Measurements from ENCODE around the gene MAML3.

Gene MAML3

GRCh38 chr4:139844057-139844456 lies 309.9 kb downstream of the MAML3 start:
- Histone ChIP-seq H3K18ac (ENCODE audit: low read length) (no peak overlapping the region), H3K4ac (ENCODE audit: low read length) (no peak overlapping the region), H3K9ac (ENCODE audit: low read depth, low read length, poor library complexity) (no peak overlapping the region), H2BK15ac (ENCODE audit: low read length) (no peak overlapping the region), H3K79me1 (ENCODE audit: low read depth, low read length) (no peaks in the 10 kb centered on the region), H3K27ac (replicated peaks; ENCODE audit: low read length) (no peak overlapping the region), H3K4me2 (ENCODE audit: insufficient read depth, low read length, poor library complexity, severe bottlenecking) (no peak overlapping the region), H2AK5ac (ENCODE audit: low read depth, low read length) (no peak overlapping the region), H4K8ac (ENCODE audit: low read depth, low read length) (no peak overlapping the region), H3K9me3 (replicated peaks in 1 of 2; ENCODE audit: control insufficient read depth in 2 of 2, insufficient read depth in 1 of 2, low read depth in 1 of 2, low read length in 2 of 2) (no peaks in the 10 kb centered on the region), H3K27me3 (ENCODE audit: control insufficient read depth in 3 of 3, insufficient read depth in 3 of 3, low read depth in 1 of 3, low read length in 3 of 3) (no peaks in the 10 kb centered on the region), H2BK5ac (ENCODE audit: low read length) (no peak overlapping the region), H3K14ac (ENCODE audit: low read length) (no peak overlapping the region), H3K4me3 (ENCODE audit: low read length in 2 of 2) (no peak overlapping the region), H3K4me1 (ENCODE audit: control insufficient read depth in 2 of 2, insufficient read depth in 1 of 2, low read depth in 1 of 2, low read length in 2 of 2) (peaks cover 25 to 39% of the 10 kb centered on the region in 2 donors), H2BK12ac (ENCODE audit: low read length) (no peak overlapping the region), H3K36me3 (replicated peaks in 1 of 2; ENCODE audit: control insufficient read depth in 2 of 2, insufficient read depth in 2 of 2, low read length in 2 of 2) (no peaks in the 10 kb centered on the region), H2BK120ac (ENCODE audit: low read depth, low read length) (no peak overlapping the region), H2AFZ (ENCODE audit: low read length) (no peak overlapping the region), H4K91ac (ENCODE audit: low read depth, low read length, poor library complexity) (no peak overlapping the region), H3K23ac (ENCODE audit: low read depth, low read length, poor library complexity) (no peak overlapping the region)
- DNase-seq (ENCODE audit: low spot score) = no peak
- no CpG with 5 or more reads among the region's 2 CpGs for WGBS, 2 donors (ENCODE audit: extremely low coverage in 2 of 2, insufficient read length in 2 of 2, insufficient replicate concordance in 1 of 2)

GRCh38 chr4:139843641-139844040 lies 310.3 kb downstream of the MAML3 start:
- no peaks in the 10 kb centered on the region for H3K79me1 ChIP-seq (ENCODE audit: low read depth, low read length)
- no peak for DNase-seq (ENCODE audit: low spot score)
- H2AK5ac ChIP-seq (ENCODE audit: low read depth, low read length) = no peak overlapping the region
- no CpG with 5 or more reads among the region's 5 CpGs for WGBS, 2 donors (ENCODE audit: extremely low coverage in 2 of 2, insufficient read length in 2 of 2, insufficient replicate concordance in 1 of 2)
- H3K14ac ChIP-seq (ENCODE audit: low read length) = no peak overlapping the region
- no peak overlapping the region for H3K23ac ChIP-seq (ENCODE audit: low read depth, low read length, poor library complexity)
- no peaks in the 10 kb centered on the region for H3K9me3 ChIP-seq (replicated peaks in 1 of 2; ENCODE audit: control insufficient read depth in 2 of 2, insufficient read depth in 1 of 2, low read depth in 1 of 2, low read length in 2 of 2)
- no peaks in the 10 kb centered on the region for H3K27me3 ChIP-seq (ENCODE audit: control insufficient read depth in 3 of 3, insufficient read depth in 3 of 3, low read depth in 1 of 3, low read length in 3 of 3)
- H2BK5ac ChIP-seq (ENCODE audit: low read length) = no peak overlapping the region
- H3K27ac ChIP-seq (replicated peaks; ENCODE audit: low read length) = no peak overlapping the region
- H3K36me3 ChIP-seq (replicated peaks in 1 of 2; ENCODE audit: control insufficient read depth in 2 of 2, insufficient read depth in 2 of 2, low read length in 2 of 2) = no peaks in the 10 kb centered on the region
- H3K18ac ChIP-seq (ENCODE audit: low read length) = no peak overlapping the region
- H3K9ac ChIP-seq (ENCODE audit: low read depth, low read length, poor library complexity) = no peak overlapping the region
- no peak overlapping the region for H2BK120ac ChIP-seq (ENCODE audit: low read depth, low read length)
- H3K4me1 ChIP-seq (ENCODE audit: control insufficient read depth in 2 of 2, insufficient read depth in 1 of 2, low read depth in 1 of 2, low read length in 2 of 2) = peaks cover 25 to 35% of the 10 kb centered on the region in 2 donors
- no peak overlapping the region for H2BK12ac ChIP-seq (ENCODE audit: low read length)
- no peak overlapping the region for H2AFZ ChIP-seq (ENCODE audit: low read length)
- no peak overlapping the region for H3K4me2 ChIP-seq (ENCODE audit: insufficient read depth, low read length, poor library complexity, severe bottlenecking)
- no peak overlapping the region for H3K4ac ChIP-seq (ENCODE audit: low read length)
- H4K8ac ChIP-seq (ENCODE audit: low read depth, low read length) = no peak overlapping the region
- no peak overlapping the region for H3K4me3 ChIP-seq (ENCODE audit: low read length in 2 of 2)
- no peak overlapping the region for H4K91ac ChIP-seq (ENCODE audit: low read depth, low read length, poor library complexity)
- no peak overlapping the region for H2BK15ac ChIP-seq (ENCODE audit: low read length)

GRCh38 chr4:139841464-139842195 lies 312.4 kb downstream of the MAML3 start:
- H3K27me3 ChIP-seq (ENCODE audit: control insufficient read depth in 3 of 3, insufficient read depth in 3 of 3, low read depth in 1 of 3, low read length in 3 of 3) = no peaks in the 10 kb centered on the region
- DNase-seq (ENCODE audit: low spot score) = no peak
- no peak overlapping the region for H2BK12ac ChIP-seq (ENCODE audit: low read length)
- no peak overlapping the region for H3K9ac ChIP-seq (ENCODE audit: low read depth, low read length, poor library complexity)
- H3K4ac ChIP-seq (ENCODE audit: low read length) = no peak overlapping the region
- no peak overlapping the region for H2AK5ac ChIP-seq (ENCODE audit: low read depth, low read length)
- no peak overlapping the region for H2BK5ac ChIP-seq (ENCODE audit: low read length)
- no peaks in the 10 kb centered on the region for H3K79me1 ChIP-seq (ENCODE audit: low read depth, low read length)
- H3K18ac ChIP-seq (ENCODE audit: low read length) = peak overlapping the region; percentile 49
- peaks cover 17 to 18% of the 10 kb centered on the region in 2 donors for H3K4me1 ChIP-seq (ENCODE audit: control insufficient read depth in 2 of 2, insufficient read depth in 1 of 2, low read depth in 1 of 2, low read length in 2 of 2)
- no peak overlapping the region for H3K4me2 ChIP-seq (ENCODE audit: insufficient read depth, low read length, poor library complexity, severe bottlenecking)
- no peak overlapping the region for H3K23ac ChIP-seq (ENCODE audit: low read depth, low read length, poor library complexity)
- H2BK120ac ChIP-seq (ENCODE audit: low read depth, low read length) = no peak overlapping the region
- no peaks in the 10 kb centered on the region for H3K9me3 ChIP-seq (replicated peaks in 1 of 2; ENCODE audit: control insufficient read depth in 2 of 2, insufficient read depth in 1 of 2, low read depth in 1 of 2, low read length in 2 of 2)
- no CpG with 5 or more reads among the region's 10 CpGs for WGBS, 2 donors (ENCODE audit: extremely low coverage in 2 of 2, insufficient read length in 2 of 2, insufficient replicate concordance in 1 of 2)
- H4K91ac ChIP-seq (ENCODE audit: low read depth, low read length, poor library complexity) = no peak overlapping the region
- no peak overlapping the region for H3K27ac ChIP-seq (replicated peaks; ENCODE audit: low read length)
- no peaks in the 10 kb centered on the region for H3K36me3 ChIP-seq (replicated peaks in 1 of 2; ENCODE audit: control insufficient read depth in 2 of 2, insufficient read depth in 2 of 2, low read length in 2 of 2)
- peak overlapping the region in 1 of 2 donors; percentile 5 for H3K4me3 ChIP-seq (ENCODE audit: low read length in 2 of 2)
- H2AFZ ChIP-seq (ENCODE audit: low read length) = peak overlapping the region; percentile 26
- H4K8ac ChIP-seq (ENCODE audit: low read depth, low read length) = no peak overlapping the region
- no peak overlapping the region for H3K14ac ChIP-seq (ENCODE audit: low read length)
- no peak overlapping the region for H2BK15ac ChIP-seq (ENCODE audit: low read length)

- Histone ChIP-seq H3K4me2 (ENCODE audit: insufficient read depth, low read length, poor library complexity, severe bottlenecking) (no peak overlapping the region), H3K27ac (replicated peaks; ENCODE audit: low read length) (no peak overlapping the region), H3K14ac (ENCODE audit: low read length) (no peak overlapping the region), H2BK12ac (ENCODE audit: low read length) (no peak overlapping the region), H3K36me3 (replicated peaks in 1 of 2; ENCODE audit: control insufficient read depth in 2 of 2, insufficient read depth in 2 of 2, low read length in 2 of 2) (no peaks in the 10 kb centered on the region), H2BK120ac (ENCODE audit: low read depth, low read length) (no peak overlapping the region), H3K23ac (ENCODE audit: low read depth, low read length, poor library complexity) (no peak overlapping the region), H3K4me1 (ENCODE audit: control insufficient read depth in 2 of 2, insufficient read depth in 1 of 2, low read depth in 1 of 2, low read length in 2 of 2) (peaks cover 17 to 18% of the 10 kb centered on the region in 2 donors), H3K79me1 (ENCODE audit: low read depth, low read length) (no peaks in the 10 kb centered on the region), H3K18ac (ENCODE audit: low read length) (no peak overlapping the region), H2AK5ac (ENCODE audit: low read depth, low read length) (no peak overlapping the region), H4K91ac (ENCODE audit: low read depth, low read length, poor library complexity) (no peak overlapping the region), H3K9ac (ENCODE audit: low read depth, low read length, poor library complexity) (no peak overlapping the region), H2BK15ac (ENCODE audit: low read length) (no peak overlapping the region), H3K27me3 (ENCODE audit: control insufficient read depth in 3 of 3, insufficient read depth in 3 of 3, low read depth in 1 of 3, low read length in 3 of 3) (no peaks in the 10 kb centered on the region), H4K8ac (ENCODE audit: low read depth, low read length) (no peak overlapping the region), H3K4me3 (ENCODE audit: low read length in 2 of 2) (no peak overlapping the region), H3K9me3 (replicated peaks in 1 of 2; ENCODE audit: control insufficient read depth in 2 of 2, insufficient read depth in 1 of 2, low read depth in 1 of 2, low read length in 2 of 2) (no peaks in the 10 kb centered on the region), H2BK5ac (ENCODE audit: low read length) (no peak overlapping the region), H3K4ac (ENCODE audit: low read length) (no peak overlapping the region), H2AFZ (ENCODE audit: low read length) (no peak overlapping the region)
- DNase-seq (ENCODE audit: low spot score) = no peak
- no CpG with 5 or more reads among the region's 2 CpGs for WGBS, 2 donors (ENCODE audit: extremely low coverage in 2 of 2, insufficient read length in 2 of 2, insufficient replicate concordance in 1 of 2)
These were observed 313.2 kb downstream of the MAML3 start for GRCh38 chr4:139840773-139841172.
